ENCODE data around the gene GDI1.

Gene GDI1

GRCh38 chrX:154470914-154471568 lies 34.1 kb downstream of the GDI1 start:
- H3K4me3 ChIP-seq (ENCODE audit: low read depth in 1 of 2, low read length in 1 of 2), result no peak overlapping the region
- no peak overlapping the region for H3K27ac ChIP-seq
- TF ChIP-seq CTCF (IDR thresholded peaks at IDR 0.05), result no peak
- no peaks in the 10 kb centered on the region for H3K36me3 ChIP-seq
- no peaks in the 10 kb centered on the region for H3K4me1 ChIP-seq (ENCODE audit: control insufficient read depth in 1 of 2, insufficient read depth in 1 of 2, low read depth in 1 of 2, low read length in 1 of 2)
- H3K27me3 ChIP-seq, result no peaks in the 10 kb centered on the region
- no peaks in the 10 kb centered on the region for H3K9me3 ChIP-seq

GRCh38 chrX:154471839-154472684 lies 35.1 kb downstream of the GDI1 start:
- no peaks in the 10 kb centered on the region for H3K4me1 ChIP-seq (ENCODE audit: control insufficient read depth in 1 of 2, insufficient read depth in 1 of 2, low read depth in 1 of 2, low read length in 1 of 2)
- H3K27ac ChIP-seq, result no peak overlapping the region
- no peaks in the 10 kb centered on the region for H3K36me3 ChIP-seq
- H3K27me3 ChIP-seq, result no peaks in the 10 kb centered on the region
- no peak for TF ChIP-seq CTCF (IDR thresholded peaks at IDR 0.05)
- no peak overlapping the region for H3K4me3 ChIP-seq (ENCODE audit: low read depth in 1 of 2, low read length in 1 of 2)
- no peaks in the 10 kb centered on the region for H3K9me3 ChIP-seq

GRCh38 chrX:154472685-154473632 lies 36.0 kb downstream of the GDI1 start:
- Histone ChIP-seq H3K4me1 (ENCODE audit: control insufficient read depth in 1 of 2, insufficient read depth in 1 of 2, low read depth in 1 of 2, low read length in 1 of 2) (peaks cover 0 to under 1% of the 10 kb centered on the region in 2 experiments), H3K27me3 (no peaks in the 10 kb centered on the region), H3K4me3 (ENCODE audit: low read depth in 1 of 2, low read length in 1 of 2) (no peak overlapping the region), H3K9me3 (no peaks in the 10 kb centered on the region), H3K36me3 (no peaks in the 10 kb centered on the region), H3K27ac (no peak overlapping the region)
- TF ChIP-seq CTCF (IDR thresholded peaks at IDR 0.05), result no peak

- H3K9me3 ChIP-seq, result no peaks in the 10 kb centered on the region
- no peaks in the 10 kb centered on the region for H3K36me3 ChIP-seq
- peaks cover 0 to 5% of the 10 kb centered on the region in 2 experiments for H3K4me1 ChIP-seq (ENCODE audit: control insufficient read depth in 1 of 2, insufficient read depth in 1 of 2, low read depth in 1 of 2, low read length in 1 of 2)
- H3K27ac ChIP-seq, result no peak overlapping the region
- TF ChIP-seq CTCF (IDR thresholded peaks at IDR 0.05), result no peak
- H3K4me3 ChIP-seq (ENCODE audit: low read depth in 1 of 2, low read length in 1 of 2), result no peak overlapping the region
- H3K27me3 ChIP-seq, result no peaks in the 10 kb centered on the region
Observed at GRCh38 chrX:154473683-154474082, 36.7 kb downstream of the GDI1 start.

- no peaks in the 10 kb centered on the region for H3K36me3 ChIP-seq
- peaks cover 5 to 14% of the 10 kb centered on the region in 2 experiments for H3K4me1 ChIP-seq (ENCODE audit: control insufficient read depth in 1 of 2, insufficient read depth in 1 of 2, low read depth in 1 of 2, low read length in 1 of 2)
- H3K9me3 ChIP-seq, result no peaks in the 10 kb centered on the region
- no peaks in the 10 kb centered on the region for H3K27me3 ChIP-seq
- no peak overlapping the region for H3K27ac ChIP-seq
- TF ChIP-seq CTCF (IDR thresholded peaks at IDR 0.05), result no peak
- no peak overlapping the region for H3K4me3 ChIP-seq (ENCODE audit: low read depth in 1 of 2, low read length in 1 of 2)
Observed at GRCh38 chrX:154476821-154477220, 39.9 kb downstream of the GDI1 start.

Data from neutrophil (primary cell).